HCT116 (cell line): Measurements from ENCODE around the gene TCP11L1. TPM values are rescaled to one million over a fixed set of nuclear protein-coding genes. Genes with fewer than 3 reads are reported as not detected.

Experiments used
- ATAC-seq: fragments of 200-7000 bp; cut with Tn5 transposase; 2 replicates; pipeline ENCODE4 v1.9.1; 2020; ENCODE audit warnings: mild to moderate bottlenecking, moderate library complexity
- BruUV-seq: library from RNA; stranded (reverse); fragments of 400-500 nt; replicated peaks from 2 replicates; lab custom pipeline; 2021; lab: Mats Ljungman, UMichigan
- CTCF ChIA-PET: fragments of 300-600 bp; sonication (Branson Sonifier 250); formaldehyde crosslinking; loops from one replicate; lab custom pipeline; 2021; ENCODE audit warnings: antibody characterized with exemption; lab: Charles Lee
- POLR2A ChIA-PET: fragments of 300-600, 350-600 bp; sonication (Branson Sonifier 250); formaldehyde crosslinking; loops from one replicate; lab custom pipeline; 2021; ENCODE audit warnings: antibody characterized with exemption; lab: Charles Lee
- RAD21 ChIA-PET, 2 experiments: fragments of 300-600 bp; sonication (Branson Sonifier 250); formaldehyde crosslinking; loops; one replicate each; lab custom pipeline; 2023; ENCODE audit warnings: low total read pairs in 2 of 2; ENCODE audit not compliant: uncharacterized antibody in 2 of 2, unreplicated experiment in 2 of 2, low non-redundant PET in 1 of 2; lab: Charles Lee
- DNase-seq: peaks from one replicate; pipeline ENCODE4 v3.0.0-alpha.2; 2010; ENCODE audit warnings: low read depth, low spot score
- H2AFZ ChIP-seq: fragments of 200-600 bp; shearing (Covaris generic), sonication (generic); 2 replicates; pipeline ENCODE4 v1.6.1; 2017; ENCODE audit warnings: low read depth, mixed run types, mixed read lengths, antibody characterized with exemption, low read length; ENCODE audit not compliant: poor library complexity, severe bottlenecking
- H3K27ac ChIP-seq: 2 replicates; pipeline ENCODE4 v1.5.1; 2012; ENCODE audit warnings: low read depth, low read length
- H3K27me3 ChIP-seq: fragments of 200-600 bp; sonication (generic); 2 replicates; pipeline ENCODE4 v1.6.1; 2016; ENCODE audit warnings: mixed run types, low read length, mixed read lengths; ENCODE audit not compliant: insufficient read depth
- H3K36me3 ChIP-seq, 2 experiments: fragments of 200-500 bp in 1 of 2; fragments of 200-600 bp in 1 of 2; sonication (Bioruptor generic) in 1 of 2; sonication (generic) in 1 of 2; 2 replicates each; pipeline versions ENCODE4 v1.5.1 to v1.6.1; 2014 to 2016; ENCODE audit warnings: low read length in 2 of 2, inconsistent platforms in 1 of 2, mixed read lengths in 1 of 2, mixed run types in 1 of 2; ENCODE audit not compliant: insufficient read depth in 2 of 2, control insufficient read depth in 1 of 2
- H3K4me1 ChIP-seq, 2 experiments: fragments of 200-600 bp in 1 of 2; sonication (generic) in 1 of 2; 2 replicates each; pipeline versions ENCODE4 v1.5.1 to v1.6.1; 2012 to 2017; ENCODE audit warnings: low read length in 2 of 2, inconsistent platforms in 1 of 2, mild to moderate bottlenecking in 1 of 2, mixed read lengths in 1 of 2, mixed run types in 1 of 2, moderate library complexity in 1 of 2; ENCODE audit not compliant: insufficient read depth in 2 of 2, control insufficient read depth in 1 of 2
- H3K4me2 ChIP-seq: fragments of 200-600 bp; sonication (generic); 2 replicates; pipeline ENCODE4 v1.6.1; 2017; ENCODE audit warnings: mixed run types, low read length, mixed read lengths
- H3K4me3 ChIP-seq, 2 experiments: fragments of 200-600 bp in 1 of 2; sonication (generic) in 1 of 2; replicated peaks in 1 of 2; 2 replicates each; pipeline ENCODE4 v1.5.1; 2011 to 2016; ENCODE audit warnings: low read length in 2 of 2, control low read depth in 1 of 2, low read depth in 1 of 2, mild to moderate bottlenecking in 1 of 2, mixed read lengths in 1 of 2, mixed run types in 1 of 2
- H3K79me2 ChIP-seq: fragments of 200-600 bp; sonication (generic); 2 replicates; pipeline ENCODE4 v1.6.1; 2017; ENCODE audit warnings: mild to moderate bottlenecking, mixed run types, low read length, moderate library complexity, mixed read lengths; ENCODE audit not compliant: insufficient read depth
- H3K9ac ChIP-seq: fragments of 200-600 bp; sonication (generic); 2 replicates; pipeline ENCODE4 v1.6.1; 2016; ENCODE audit warnings: low read length, mixed read lengths
- H3K9me2 ChIP-seq: fragments of 200-600 bp; sonication (generic), shearing (Covaris generic); 2 replicates; pipeline ENCODE4 v1.6.1; 2017; ENCODE audit warnings: mixed run types, mild to moderate bottlenecking, moderate library complexity; ENCODE audit not compliant: insufficient read depth
- H3K9me3 ChIP-seq, 2 experiments: fragments of 200-500 bp in 1 of 2; fragments of 200-600 bp in 1 of 2; sonication (Bioruptor generic) in 1 of 2; sonication (generic) in 1 of 2; 2 replicates each; pipeline ENCODE4 v1.6.1; 2014 to 2017; ENCODE audit warnings: low read length in 2 of 2, mixed read lengths in 2 of 2, inconsistent platforms in 1 of 2, low read depth in 1 of 2, mild to moderate bottlenecking in 1 of 2, mixed run types in 1 of 2, moderate library complexity in 1 of 2; ENCODE audit not compliant: control insufficient read depth in 1 of 2, insufficient read depth in 1 of 2
- H4K20me1 ChIP-seq: fragments of 200-600 bp; sonication (generic), shearing (Covaris generic); 2 replicates; pipeline ENCODE4 v1.6.1; 2017; ENCODE audit warnings: mixed run types, mild to moderate bottlenecking, moderate library complexity; ENCODE audit not compliant: insufficient read depth
- ATF3 ChIP-seq: IDR thresholded peaks from 2 replicates; pipeline ENCODE4 v1.6.1; 2012
- CBX3 ChIP-seq: IDR thresholded peaks from 2 replicates; pipeline ENCODE4 v1.6.1; 2012; ENCODE audit warnings: low read depth
- CEBPB ChIP-seq: IDR thresholded peaks from 2 replicates; pipeline ENCODE4 v1.6.1; 2012; ENCODE audit warnings: low read depth
- CTCF ChIP-seq, 3 experiments: fragments of 200-600 bp in 1 of 3; sonication (generic) in 1 of 3; IDR thresholded peaks in 2 of 3; conservative IDR thresholded peaks in 1 of 3; 2 replicates each; pipeline ENCODE4 v1.5.1; 2012 to 2017; ENCODE audit warnings: low read depth in 2 of 3, low read length in 2 of 3, antibody characterized with exemption in 1 of 3, borderline replicate concordance in 1 of 3, control low read depth in 1 of 3, mild to moderate bottlenecking in 1 of 3, mixed read lengths in 1 of 3, mixed run types in 1 of 3, moderate library complexity in 1 of 3; ENCODE audit not compliant: insufficient read depth in 1 of 3
- ELF1 ChIP-seq: IDR thresholded peaks from 2 replicates; pipeline ENCODE4 v1.6.1; 2012; ENCODE audit warnings: low read depth, borderline replicate concordance
- EZH2 ChIP-seq: fragments of 200-600 bp; sonication (generic); IDR thresholded peaks from 2 replicates; pipeline ENCODE4 v1.6.1; 2017; ENCODE audit warnings: antibody characterized with exemption, mixed run types
- EZH2phosphoT487 ChIP-seq: fragments of 200-600 bp; IDR thresholded peaks from 2 replicates; pipeline ENCODE4 v1.6.1; 2018; ENCODE audit warnings: antibody characterized with exemption, borderline replicate concordance
- FOSL1 ChIP-seq: IDR thresholded peaks from 2 replicates; pipeline ENCODE4 v1.6.1; 2012; ENCODE audit warnings: low read depth
- POLR2A ChIP-seq: IDR thresholded peaks from 2 replicates; pipeline ENCODE4 v1.7.0; 2011; ENCODE audit warnings: borderline replicate concordance; ENCODE audit not compliant: insufficient read depth, insufficient read length; ENCODE audit errors: extremely low read depth
- POLR2AphosphoS5 ChIP-seq: IDR thresholded peaks from 2 replicates; pipeline ENCODE4 v1.6.1; 2011; ENCODE audit warnings: mild to moderate bottlenecking, low read depth, low read length, moderate library complexity
- REST ChIP-seq: IDR thresholded peaks from 2 replicates; pipeline ENCODE4 v1.6.1; 2012; ENCODE audit warnings: low read depth
- SIN3A ChIP-seq: IDR thresholded peaks from 2 replicates; pipeline ENCODE4 v1.6.1; 2012; ENCODE audit warnings: low read depth
- SP1 ChIP-seq: IDR thresholded peaks from 2 replicates; pipeline ENCODE4 v1.6.1; 2012; ENCODE audit warnings: low read depth
- SRF ChIP-seq: IDR thresholded peaks from 2 replicates; pipeline ENCODE4 v1.6.1; 2012; ENCODE audit warnings: low read depth
- YY1 ChIP-seq: IDR thresholded peaks from 2 replicates; pipeline ENCODE4 v1.6.1; 2011; ENCODE audit warnings: low read length, low read depth, moderate library complexity, mild to moderate bottlenecking; ENCODE audit not compliant: insufficient replicate concordance; ENCODE audit errors: extremely low read depth
- ZNF274 ChIP-seq: fragments of 200-500 bp; sonication (Bioruptor generic); IDR thresholded peaks from 2 replicates; pipeline ENCODE4 v1.6.1; 2014; ENCODE audit warnings: mild to moderate bottlenecking, low read depth, low read length, inconsistent platforms
- intact Hi-C: fragments of 100-400 bp; cut with micrococcal nuclease; formaldehyde crosslinking; loops from 2 replicates; pipeline ENCODE4 v1.10.0; 2022
- total RNA-seq: library from RNA; stranded (reverse); gene quantifications from one replicate; pipeline ENCODE4 v1.2.1, GENCODE V29; 2021; ENCODE audit not compliant: unreplicated experiment

The TCP11L1 gene
- total RNA-seq, 1 experiment from 2014 or later: 12.0 TPM

GRCh38 chr11:33083918-33084317 is 44.5 kb downstream of the TCP11L1 start:
- ChIA-PET POLR2A (no interaction called here), CTCF (no interaction called here)

More at GRCh38 chr11:33083918-33084317, 44.5 kb downstream of the TCP11L1 start:
- Histone ChIP-seq H3K27me3 (no peaks in the 10 kb centered on the region), H3K9me3 (no peaks in the 10 kb centered on the region), H3K36me3 (peaks cover 15 to 21% of the 10 kb centered on the region in 2 experiments), H3K9me2 (no peaks in the 10 kb centered on the region), H3K9ac (no peak overlapping the region), H3K4me2 (no peak overlapping the region), H3K27ac (no peak overlapping the region), H3K4me3 (no peak overlapping the region), H2AFZ (no peak overlapping the region), H4K20me1 (no peaks in the 10 kb centered on the region), H3K79me2 (no peaks in the 10 kb centered on the region), H3K4me1 (no peaks in the 10 kb centered on the region)
- no peak for ATAC-seq
- DNase-seq: no peak
- intact Hi-C loops: no loop called here
- TF ChIP-seq SIN3A (no peak), CEBPB (no peak), ELF1 (no peak), ZNF274 (no peak), SP1 (no peak), CBX3 (no peak), ATF3 (no peak), SRF (no peak), POLR2AphosphoS5 (no peak), EZH2 (no peak), YY1 (no peak), REST (no peak), CTCF (IDR thresholded peaks at IDR 0.05 in 2 of 3, conservative IDR thresholded peaks at IDR 0.05 in 1 of 3; ENCODE audit: borderline replicate concordance in 1 of 3, insufficient read depth in 1 of 3, low read depth in 2 of 3, low read length in 2 of 3) (no peak), FOSL1 (no peak), POLR2A (no peak), EZH2phosphoT487 (no peak)
- no TSS peak for BruUV-seq
- RAD21 ChIA-PET: no interaction called here
